Ramos (cell line): ENCODE results near the gene ZC3H4.

Experiments used
- in situ Hi-C: fragments of 300-500 bp; cut with MboI; formaldehyde crosslinking; loops from one replicate; pipeline ENCODE4 v1.14.3; 2022; ENCODE audit warnings: low sequenced_read_pairs; ENCODE audit not compliant: unreplicated experiment

Gene ZC3H4

GRCh38 chr19:47026156-47026555 lies 87.4 kb downstream of the ZC3H4 start:
- in situ Hi-C loops, result no loop called here

DNA sequence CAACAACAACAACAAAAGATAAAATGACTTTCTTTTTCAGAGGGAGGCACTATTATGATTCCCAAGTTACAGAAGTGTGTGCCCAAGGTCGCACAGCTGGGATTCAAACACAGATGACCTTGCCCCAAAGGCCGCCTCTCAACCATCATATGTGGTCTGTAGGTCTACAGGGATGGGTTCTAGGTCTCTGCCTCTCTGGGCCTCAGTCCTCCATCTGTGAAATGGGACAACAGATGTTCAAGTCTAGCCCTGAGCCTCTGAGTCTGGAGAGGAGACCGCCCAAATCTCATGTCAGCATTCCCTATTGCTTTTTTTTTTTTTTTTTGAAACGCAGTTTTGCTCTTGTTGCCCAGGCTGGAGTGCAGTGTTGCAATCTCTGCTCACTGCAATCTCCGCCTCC lies 89.1 kb downstream of the ZC3H4 start:
- in situ Hi-C loops, result no loop called here

- in situ Hi-C loops, result no loop called here
Observed at GRCh38 chr19:47023448-47023794, 90.2 kb downstream of the ZC3H4 start.

- in situ Hi-C loops, result no loop called here
Observed at GRCh38 chr19:47022541-47023447, 90.8 kb downstream of the ZC3H4 start.

DNA sequence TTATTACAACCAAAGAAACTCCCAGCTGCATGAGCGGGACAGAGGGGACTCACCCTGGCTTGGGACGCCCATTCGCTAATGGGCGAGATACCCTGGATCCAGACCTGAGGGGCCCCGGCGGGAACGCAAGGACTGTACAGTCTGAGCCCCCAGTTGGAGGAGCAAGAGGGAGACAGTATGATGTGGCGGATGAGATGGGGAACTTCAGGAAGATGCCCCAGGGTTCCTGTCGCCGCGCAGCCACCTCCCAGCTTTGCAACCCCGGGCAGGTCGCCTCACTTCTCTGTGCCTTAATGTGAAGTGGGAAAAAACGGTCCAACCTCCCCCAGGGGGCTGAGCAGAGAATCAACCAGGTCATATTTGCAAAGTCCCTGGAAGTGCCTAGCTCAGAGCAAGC lies 91.4 kb downstream of the ZC3H4 start:
- in situ Hi-C loops, result no loop called here

DNA sequence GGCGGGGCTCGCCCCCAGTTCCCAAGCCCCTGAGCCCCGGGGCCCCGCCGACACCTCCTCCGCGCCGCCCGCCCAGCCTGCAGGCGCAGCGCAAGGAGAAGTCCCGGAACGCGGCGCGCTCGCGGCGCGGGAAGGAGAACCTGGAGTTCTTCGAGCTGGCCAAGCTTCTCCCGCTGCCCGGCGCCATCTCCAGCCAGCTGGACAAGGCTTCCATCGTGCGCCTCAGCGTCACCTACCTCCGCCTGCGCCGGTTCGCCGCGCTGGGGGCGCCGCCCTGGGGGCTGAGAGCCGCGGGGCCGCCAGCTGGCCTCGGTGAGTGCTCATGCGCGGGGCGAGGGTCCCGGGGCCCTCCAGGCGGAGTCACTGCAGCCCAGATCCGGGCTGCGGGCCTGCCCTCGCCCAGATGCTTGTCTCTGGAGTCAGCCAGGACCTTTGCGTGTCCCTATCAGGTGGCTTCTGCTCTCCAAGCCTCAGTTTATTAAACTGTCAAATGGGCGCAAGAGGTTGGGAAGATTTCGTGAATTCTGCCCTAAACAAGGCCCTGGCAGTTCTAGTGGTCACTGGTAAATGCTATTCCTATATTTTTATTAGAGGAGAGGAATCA lies 91.9 kb downstream of the ZC3H4 start:
- in situ Hi-C loops, result no loop called here

GRCh38 chr19:47020992-47021496 lies 92.5 kb downstream of the ZC3H4 start:
- in situ Hi-C loops, result no loop called here

DNA sequence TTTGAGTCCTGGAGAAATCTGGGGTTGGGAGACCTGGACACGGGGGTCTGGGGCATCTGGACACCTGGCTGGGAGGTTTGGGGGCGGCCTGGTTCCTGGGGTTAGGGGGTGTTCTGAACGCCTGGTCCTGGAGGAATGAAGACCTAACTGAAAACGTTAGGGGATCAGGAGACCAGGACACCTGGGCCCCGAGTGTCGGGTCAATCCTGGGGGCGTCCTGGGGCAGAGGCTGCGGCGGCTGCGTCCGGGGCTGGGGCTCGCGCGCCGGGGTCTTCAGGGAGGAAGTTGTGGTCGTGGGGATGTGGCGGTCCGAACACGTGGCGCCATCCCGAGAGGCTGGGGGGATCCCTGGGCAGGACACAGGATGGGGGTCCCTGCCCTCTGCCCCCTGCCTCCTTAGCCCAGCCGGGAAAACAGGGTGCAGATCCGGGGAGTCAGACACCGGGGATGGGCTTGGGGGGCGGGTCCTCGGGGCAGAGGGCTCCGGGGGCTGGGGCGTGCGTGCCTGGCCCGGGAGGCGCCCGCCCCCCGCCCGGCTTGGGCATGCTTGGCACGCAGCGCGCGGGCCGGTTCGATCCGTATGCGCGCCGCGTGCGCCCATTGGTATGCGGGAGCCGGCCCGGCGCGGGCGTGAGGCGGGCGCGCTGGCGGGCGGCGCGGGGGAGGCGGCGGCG lies 93.3 kb downstream of the ZC3H4 start:
- in situ Hi-C loops, result no loop called here

DNA sequence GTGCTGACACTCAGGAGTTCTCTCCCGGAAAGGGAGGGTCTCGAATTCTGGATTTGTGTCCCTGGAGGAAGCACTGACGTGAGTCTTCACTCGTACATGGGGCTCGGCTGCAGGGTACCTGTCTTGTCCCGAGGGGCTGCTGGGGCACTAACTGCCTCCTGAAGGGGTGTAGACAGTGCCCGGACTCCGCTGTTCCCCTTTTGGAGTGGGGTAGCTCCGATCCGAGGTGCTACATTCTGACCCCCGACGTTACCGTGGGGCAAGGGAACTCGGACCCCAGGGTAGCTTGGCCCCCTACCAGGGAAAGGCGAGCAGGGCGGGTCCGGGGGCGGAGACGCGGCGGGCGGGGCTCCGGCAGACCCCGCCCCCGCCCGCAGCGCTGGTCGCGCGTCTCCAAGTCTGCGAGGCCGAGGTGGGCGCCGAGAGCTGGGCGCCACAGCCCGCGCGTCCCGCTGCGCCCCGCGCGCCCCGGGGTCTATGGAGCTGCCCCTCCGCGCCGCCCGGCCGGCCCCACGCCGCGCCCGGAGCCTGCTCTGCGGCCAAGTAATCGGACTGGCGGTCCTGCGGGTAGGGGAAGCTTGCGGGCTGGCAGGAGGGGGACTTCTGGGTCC lies 94.0 kb downstream of the ZC3H4 start, which contains the start of gene NPAS1:
NPAS1 (plus strand) TSS at position 407 of the 611 bp plus-strand sequence. CDS start 1,211 bp downstream, outside the sequence.
- in situ Hi-C loops, result loop anchor here (10.0 kb wide), 1 partner anchor 105 kb away; no protein-coding TSS in a partner anchor

DNA sequence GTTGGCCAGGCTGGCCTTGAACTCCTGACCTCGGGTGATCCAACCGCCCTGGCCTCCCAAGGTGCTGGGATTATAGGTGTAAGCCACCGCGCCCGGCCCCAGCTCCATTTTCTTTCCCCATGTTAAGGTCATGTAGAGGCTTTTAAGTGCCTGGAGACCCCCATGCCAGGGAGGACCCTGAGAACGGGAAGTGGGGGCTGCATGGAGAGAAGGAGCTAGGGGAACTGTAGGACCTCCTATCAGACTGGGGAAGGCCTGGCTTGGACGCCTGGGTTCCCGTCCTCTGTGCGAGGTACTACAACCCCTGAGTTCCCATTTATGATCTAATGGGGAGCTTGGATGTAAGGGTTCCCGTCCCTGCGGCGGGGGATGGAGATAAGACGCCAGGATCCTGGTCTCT lies 94.7 kb downstream of the ZC3H4 start:
- in situ Hi-C loops, result loop anchor here (10.0 kb wide), 1 partner anchor 106 kb away; no protein-coding TSS in a partner anchor
